ENCODE results near the gene TAB2. TPM values are rescaled to one million over a fixed set of nuclear protein-coding genes. Genes with fewer than 3 reads are reported as not detected.

TAB2 gene
- total and polyA plus RNA-seq, 7 donors: 35.9 to 86.0 (median 56.5) TPM

DNA sequence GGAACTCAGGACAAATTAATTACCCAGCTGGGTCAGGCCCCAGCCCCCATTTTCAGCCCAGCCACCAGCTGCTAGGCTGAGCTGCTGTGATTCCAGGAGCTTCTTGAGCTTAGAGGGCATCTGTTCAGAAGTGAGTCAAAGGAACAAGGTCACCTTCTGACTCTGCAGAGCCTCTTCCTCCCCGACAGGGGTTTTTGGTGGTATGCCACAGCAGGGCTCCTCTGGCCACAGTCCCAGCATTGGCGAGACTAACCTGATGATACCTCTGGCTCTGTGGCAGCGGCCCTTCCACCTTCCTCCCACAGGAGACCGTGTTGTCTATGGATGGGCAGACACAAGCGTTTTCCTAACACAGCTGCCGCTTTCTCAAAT is 127.6 kb downstream of the TAB2 start:
- Histone ChIP-seq H3K4me1 (no peaks in the 10 kb centered on the region), H3K4me3 (no peak overlapping the region), H3K36me3 (ENCODE audit: insufficient read depth in 1 of 2, low read depth in 1 of 2) (no peaks in the 10 kb centered on the region), H3K27ac (no peak overlapping the region), H3K27me3 (ENCODE audit: insufficient read depth in 3 of 3, low read length in 2 of 3) (peaks cover 0 to 5% (median 3%) of the 10 kb centered on the region in 3 donors), H3K9me3 (no peaks in the 10 kb centered on the region)
- ATAC-seq: peak in 2 of 4 donors; percentile 12 to 26
- DNase-seq: peak in 1 of 2 donors; percentile 32
- WGBS, 3 donors: 49 to 73% (median 58%) methylated on average over 6 of the region's 6 CpGs
- TF ChIP-seq, protein P1, sequence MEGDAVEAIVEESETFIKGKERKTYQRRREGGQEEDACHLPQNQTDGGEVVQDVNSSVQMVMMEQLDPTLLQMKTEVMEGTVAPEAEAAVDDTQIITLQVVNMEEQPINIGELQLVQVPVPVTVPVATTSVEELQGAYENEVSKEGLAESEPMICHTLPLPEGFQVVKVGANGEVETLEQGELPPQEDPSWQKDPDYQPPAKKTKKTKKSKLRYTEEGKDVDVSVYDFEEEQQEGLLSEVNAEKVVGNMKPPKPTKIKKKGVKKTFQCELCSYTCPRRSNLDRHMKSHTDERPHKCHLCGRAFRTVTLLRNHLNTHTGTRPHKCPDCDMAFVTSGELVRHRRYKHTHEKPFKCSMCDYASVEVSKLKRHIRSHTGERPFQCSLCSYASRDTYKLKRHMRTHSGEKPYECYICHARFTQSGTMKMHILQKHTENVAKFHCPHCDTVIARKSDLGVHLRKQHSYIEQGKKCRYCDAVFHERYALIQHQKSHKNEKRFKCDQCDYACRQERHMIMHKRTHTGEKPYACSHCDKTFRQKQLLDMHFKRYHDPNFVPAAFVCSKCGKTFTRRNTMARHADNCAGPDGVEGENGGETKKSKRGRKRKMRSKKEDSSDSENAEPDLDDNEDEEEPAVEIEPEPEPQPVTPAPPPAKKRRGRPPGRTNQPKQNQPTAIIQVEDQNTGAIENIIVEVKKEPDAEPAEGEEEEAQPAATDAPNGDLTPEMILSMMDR (IDR thresholded peaks at IDR 0.05): no peak
- intact Hi-C loops (cut with DNase I): no loop called here

- 45 to 58% (median 46%) methylated on average over 7 of the region's 7 CpGs for WGBS, 3 donors
- TF ChIP-seq, protein P1 (IDR thresholded peaks at IDR 0.05): no peak
- Histone ChIP-seq H3K27ac (no peak overlapping the region), H3K9me3 (no peaks in the 10 kb centered on the region), H3K4me1 (no peaks in the 10 kb centered on the region), H3K4me3 (no peak overlapping the region), H3K36me3 (ENCODE audit: insufficient read depth in 1 of 2, low read depth in 1 of 2) (no peaks in the 10 kb centered on the region), H3K27me3 (ENCODE audit: insufficient read depth in 3 of 3, low read length in 2 of 3) (peaks cover 0 to 7% (median 3%) of the 10 kb centered on the region in 3 donors)
- ATAC-seq (peak in 3 of 4 donors; percentile 27 to 65 (median 60)), DNase-seq (peak in 1 of 2 donors; percentile 45)
- intact Hi-C loops (cut with DNase I): no loop called here
Measured at GRCh38 chr6:149445573-149445972, 128.1 kb downstream of the TAB2 start.

- H3K4me3 ChIP-seq: no peak overlapping the region
- H3K27ac ChIP-seq: no peak overlapping the region
- no peaks in the 10 kb centered on the region for H3K9me3 ChIP-seq
- no peaks in the 10 kb centered on the region for H3K36me3 ChIP-seq (ENCODE audit: insufficient read depth in 1 of 2, low read depth in 1 of 2)
- peak in 1 of 2 donors; percentile 23 for DNase-seq
- TF ChIP-seq, protein P1 (IDR thresholded peaks at IDR 0.05): no peak
- H3K27me3 ChIP-seq (ENCODE audit: insufficient read depth in 3 of 3, low read length in 2 of 3): peaks cover 0 to 10% (median 3%) of the 10 kb centered on the region in 3 donors
- no peak for ATAC-seq
- WGBS, 3 donors: 94 to 97% (median 95%) methylated on average over 5 of the region's 5 CpGs
- intact Hi-C loops (cut with DNase I): no loop called here
- H3K4me1 ChIP-seq: no peaks in the 10 kb centered on the region
Measured at GRCh38 chr6:149446791-149447376, 129.4 kb downstream of the TAB2 start.

DNA sequence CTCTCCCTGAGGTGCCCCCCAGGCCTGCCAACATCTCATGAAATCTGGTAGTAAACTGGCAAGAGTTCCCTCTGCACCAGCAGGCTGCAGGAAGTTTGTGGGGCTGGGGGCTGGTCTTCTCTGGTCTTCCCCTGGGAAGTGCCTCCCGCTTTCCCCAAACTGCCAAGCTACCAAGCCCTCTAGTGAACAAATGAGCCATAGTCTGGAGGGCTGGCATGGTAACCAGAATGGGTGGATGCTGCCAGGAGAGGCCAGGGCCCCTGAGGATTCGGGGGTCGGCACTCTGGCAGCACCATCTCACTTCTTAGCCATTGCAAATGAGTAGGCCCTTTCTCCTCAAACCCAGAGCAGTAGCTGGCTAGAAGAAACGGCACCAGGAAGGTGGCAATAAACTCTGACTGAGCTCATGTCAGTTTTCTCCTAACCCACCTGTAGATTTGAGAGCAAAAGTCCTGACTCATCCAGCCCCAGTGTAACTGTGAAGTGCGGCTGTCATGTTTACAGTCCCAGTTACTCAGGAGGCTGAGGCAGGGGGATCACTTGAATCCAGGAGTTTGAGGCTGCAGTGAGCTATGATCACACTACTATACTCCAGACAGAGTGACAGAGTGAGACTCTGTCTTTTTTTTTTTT is 131.4 kb downstream of the TAB2 start:
- DNase-seq (peak in 1 of 2 donors; percentile 8), ATAC-seq (no peak)
- Histone ChIP-seq H3K4me1 (peaks cover 8% of the 10 kb centered on the region), H3K27me3 (ENCODE audit: insufficient read depth in 3 of 3, low read length in 2 of 3) (peaks cover 0 to 10% (median 3%) of the 10 kb centered on the region in 3 donors), H3K27ac (no peak overlapping the region), H3K36me3 (ENCODE audit: insufficient read depth in 1 of 2, low read depth in 1 of 2) (no peaks in the 10 kb centered on the region), H3K4me3 (no peak overlapping the region), H3K9me3 (no peaks in the 10 kb centered on the region)
- TF ChIP-seq, protein P1 (IDR thresholded peaks at IDR 0.05): no peak
- intact Hi-C loops (cut with DNase I): no loop called here
- 78 to 87% (median 83%) methylated on average over 5 of the region's 5 CpGs for WGBS, 3 donors
